ENCODE data around the gene POLG2.

POLG2 gene

GRCh38 chr17:64535357-64535756 lies 38.5 kb upstream of the POLG2 start:
- FAIRE-seq, result no peak
- no peak for TF ChIP-seq CTCF (IDR thresholded peaks at IDR 0.05; ENCODE audit: insufficient read depth, missing control alignments)
- no peak for DNase-seq (ENCODE audit: insufficient read length, low spot score)

- peak; percentile 18 for TF ChIP-seq CTCF (IDR thresholded peaks at IDR 0.05; ENCODE audit: insufficient read depth, missing control alignments)
- FAIRE-seq (no peak), DNase-seq (ENCODE audit: insufficient read length, low spot score) (no peak)
These were observed 37.3 kb upstream of the POLG2 start for GRCh38 chr17:64534187-64534586.

DNA sequence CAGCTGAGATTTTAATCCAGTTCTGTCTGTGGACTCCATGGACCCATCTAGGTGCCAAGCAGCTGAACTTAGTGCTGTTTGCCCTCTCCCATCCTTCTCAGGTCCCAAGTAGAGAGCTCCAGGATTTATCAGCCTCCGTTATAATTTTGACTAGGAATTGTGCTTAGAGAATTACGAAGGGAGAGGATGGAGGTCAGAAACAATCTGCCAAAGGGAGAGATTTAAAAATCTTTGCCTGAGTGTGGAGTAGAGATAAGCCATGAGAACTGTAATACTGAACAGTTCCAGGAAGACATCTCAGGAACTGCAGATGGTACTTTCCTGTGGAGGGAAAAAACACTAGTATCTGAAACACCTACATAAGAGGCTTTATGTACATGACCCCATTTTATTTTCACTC lies 36.9 kb upstream of the POLG2 start:
- DNase-seq (ENCODE audit: insufficient read length, low spot score), result no peak
- no peak for TF ChIP-seq CTCF (IDR thresholded peaks at IDR 0.05; ENCODE audit: insufficient read depth, missing control alignments)
- no peak for FAIRE-seq

GRCh38 chr17:64532409-64532808 lies 35.6 kb upstream of the POLG2 start:
- no peak for TF ChIP-seq CTCF (IDR thresholded peaks at IDR 0.05; ENCODE audit: insufficient read depth, missing control alignments)
- DNase-seq (ENCODE audit: insufficient read length, low spot score), result no peak
- no peak for FAIRE-seq

DNA sequence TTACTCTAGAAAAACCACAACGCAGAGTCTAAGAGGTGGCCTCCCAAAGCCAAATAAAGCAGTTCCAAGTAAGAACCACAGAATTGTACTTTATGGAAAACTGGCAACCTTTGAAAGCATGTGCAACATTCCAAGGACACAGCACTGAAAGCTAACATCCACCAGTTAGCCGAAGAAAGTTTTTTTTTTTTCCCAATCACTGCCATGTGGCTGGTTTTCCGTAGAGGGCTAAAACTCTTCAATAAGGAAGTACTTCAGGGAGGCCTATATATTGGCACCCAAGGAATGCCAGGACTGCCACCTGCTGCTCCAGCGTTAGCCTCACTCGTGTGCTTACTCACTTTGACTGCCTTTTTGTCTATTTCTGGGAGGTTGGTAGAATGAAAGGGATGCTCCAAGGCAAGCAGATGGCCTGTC lies 35.1 kb upstream of the POLG2 start:
- FAIRE-seq, result no peak
- no peak for TF ChIP-seq CTCF (IDR thresholded peaks at IDR 0.05; ENCODE audit: insufficient read depth, missing control alignments)

GRCh38 chr17:64529221-64529620 lies 32.4 kb upstream of the POLG2 start:
- DNase-seq (ENCODE audit: insufficient read length, low spot score) (no peak), FAIRE-seq (no peak)
- TF ChIP-seq CTCF (IDR thresholded peaks at IDR 0.05; ENCODE audit: insufficient read depth, missing control alignments), result no peak

More for the DNA sequence above, 35.1 kb upstream of the POLG2 start:
- DNase-seq (ENCODE audit: insufficient read length, low spot score), result no peak

GRCh38 chr17:64527914-64528313 lies 31.1 kb upstream of the POLG2 start:
- no peak for TF ChIP-seq CTCF (IDR thresholded peaks at IDR 0.05; ENCODE audit: insufficient read depth, missing control alignments)
- no peak for DNase-seq (ENCODE audit: insufficient read length, low spot score)
- no peak for FAIRE-seq
